ENCODE results near the gene DOK6. TPM values are rescaled to one million over a fixed set of nuclear protein-coding genes. Genes with fewer than 3 reads are reported as not detected.

The DOK6 gene
- total and polyA plus RNA-seq, 2 donors (not counting 1 experiment from before 2014, with no cell fraction given), result not detected

- H3K27ac ChIP-seq (ENCODE audit: low read length in 2 of 2), result no peak overlapping the region
- no peak overlapping the region for H3K9ac ChIP-seq (ENCODE audit: low read length)
- DNase-seq, result no peak
- CTCF ChIA-PET, result no interaction called here
- H3K4me3 Mint-ChIP-seq, result no peak overlapping the region
- TF ChIP-seq EZH2 (IDR thresholded peaks at IDR 0.05; ENCODE audit: borderline replicate concordance, insufficient read depth, low read depth, low read length, poor library complexity, severe bottlenecking), result no peak
- peaks cover 0 to 4% (median 0%) of the 10 kb centered on the region in 3 donors for H3K9me3 ChIP-seq (ENCODE audit: control extremely low read depth in 1 of 3, control insufficient read depth in 2 of 3, insufficient read depth in 1 of 3, low read length in 2 of 3)
- ATAC-seq (ENCODE audit: low read depth), result no peak
- H3K4me1 Mint-ChIP-seq, result no peaks in the 10 kb centered on the region
- no peaks in the 10 kb centered on the region for H4K20me1 ChIP-seq (ENCODE audit: control insufficient read depth, insufficient read depth, low read length, poor library complexity, severe bottlenecking)
- H3K27me3 ChIP-seq (replicated peaks in 1 of 4; ENCODE audit: control extremely low read depth in 1 of 4, control insufficient read depth in 3 of 4, insufficient read depth in 4 of 4, low read length in 3 of 4), result no peaks in the 10 kb centered on the region
- no peak overlapping the region for H3K27ac Mint-ChIP-seq
- H3K4me2 ChIP-seq (replicated peaks; ENCODE audit: low read depth, low read length, poor library complexity, severe bottlenecking), result no peak overlapping the region
- intact Hi-C loops (cut with micrococcal nuclease), result no loop called here
- POLR2A ChIA-PET, result no interaction called here
- WGBS (ENCODE audit: insufficient coverage), result 99% methylated on average over 8 of the region's 11 CpGs
- H3K79me2 ChIP-seq (ENCODE audit: control insufficient read depth, insufficient read depth, low read length), result no peaks in the 10 kb centered on the region
- no peaks in the 10 kb centered on the region for H3K9me3 Mint-ChIP-seq (ENCODE audit: insufficient read depth)
- no peak overlapping the region for H3K4me3 ChIP-seq (ENCODE audit: control extremely low read depth in 1 of 5, extremely low read depth in 1 of 5, insufficient read depth in 1 of 5, low read depth in 2 of 5, low read length in 4 of 5)
- no peak overlapping the region for H2AFZ ChIP-seq (ENCODE audit: insufficient read depth, low read depth, low read length, poor library complexity, severe bottlenecking)
- H3K27me3 Mint-ChIP-seq, result peaks cover 4% of the 10 kb centered on the region
- no peaks in the 10 kb centered on the region for H3K36me3 ChIP-seq (replicated peaks in 1 of 2; ENCODE audit: control extremely low read depth in 1 of 2, control insufficient read depth in 1 of 2, extremely low read depth in 1 of 2, insufficient read depth in 2 of 2, low read length in 1 of 2)
- H3K4me1 ChIP-seq (ENCODE audit: control insufficient read depth in 2 of 2, insufficient read depth in 2 of 2, low read length in 2 of 2), result no peaks in the 10 kb centered on the region
Observed at GRCh38 chr18:69839497-69839896, 438.8 kb downstream of the DOK6 start.

GRCh38 chr18:69840001-69840400, 439.3 kb downstream of the DOK6 start:
- H3K36me3 ChIP-seq (replicated peaks in 1 of 2; ENCODE audit: control extremely low read depth in 1 of 2, control insufficient read depth in 1 of 2, extremely low read depth in 1 of 2, insufficient read depth in 2 of 2, low read length in 1 of 2), result no peaks in the 10 kb centered on the region
- Mint-ChIP-seq H3K27ac (no peak overlapping the region), H3K27me3 (peaks cover 4% of the 10 kb centered on the region), H3K9me3 (ENCODE audit: insufficient read depth) (no peaks in the 10 kb centered on the region), H3K4me3 (no peak overlapping the region), H3K4me1 (no peaks in the 10 kb centered on the region)
- no peak for TF ChIP-seq EZH2 (IDR thresholded peaks at IDR 0.05; ENCODE audit: borderline replicate concordance, insufficient read depth, low read depth, low read length, poor library complexity, severe bottlenecking)
- TF ChIP-seq CTCF (IDR thresholded peaks at IDR 0.05), result no peak
- CTCF ChIA-PET, result interaction anchor here (1.2 kb wide), 1 partner anchor 10 kb away, joined by 5 read pairs; no protein-coding TSS in a partner anchor
- H3K9ac ChIP-seq (ENCODE audit: low read length), result no peak overlapping the region
- no peaks in the 10 kb centered on the region for H3K27me3 ChIP-seq (replicated peaks in 1 of 4; ENCODE audit: control extremely low read depth in 1 of 4, control insufficient read depth in 3 of 4, insufficient read depth in 4 of 4, low read length in 3 of 4)
- no peak overlapping the region for H3K27ac ChIP-seq (ENCODE audit: low read length in 2 of 2)
- ATAC-seq (ENCODE audit: low read depth), result no peak
- WGBS (ENCODE audit: insufficient coverage), result 99% methylated on average over 9 of the region's 11 CpGs
- no peak overlapping the region for H2AFZ ChIP-seq (ENCODE audit: insufficient read depth, low read depth, low read length, poor library complexity, severe bottlenecking)
- peaks cover 0 to 4% (median 0%) of the 10 kb centered on the region in 3 donors for H3K9me3 ChIP-seq (ENCODE audit: control extremely low read depth in 1 of 3, control insufficient read depth in 2 of 3, insufficient read depth in 1 of 3, low read length in 2 of 3)
- intact Hi-C loops (cut with micrococcal nuclease), result no loop called here
- no peak for DNase-seq
- H4K20me1 ChIP-seq (ENCODE audit: control insufficient read depth, insufficient read depth, low read length, poor library complexity, severe bottlenecking), result no peaks in the 10 kb centered on the region
- H3K4me2 ChIP-seq (replicated peaks; ENCODE audit: low read depth, low read length, poor library complexity, severe bottlenecking), result no peak overlapping the region
- no peaks in the 10 kb centered on the region for H3K4me1 ChIP-seq (ENCODE audit: control insufficient read depth in 2 of 2, insufficient read depth in 2 of 2, low read length in 2 of 2)
- H3K79me2 ChIP-seq (ENCODE audit: control insufficient read depth, insufficient read depth, low read length), result no peaks in the 10 kb centered on the region
- H3K4me3 ChIP-seq (ENCODE audit: control extremely low read depth in 1 of 5, extremely low read depth in 1 of 5, insufficient read depth in 1 of 5, low read depth in 2 of 5, low read length in 4 of 5), result no peak overlapping the region
- POLR2A ChIA-PET, result no interaction called here

All from B cell (primary cell).